ENCODE data around the gene SLC12A7.

The SLC12A7 gene

GRCh38 chr5:1115123-1115815 lies 3.4 kb upstream of the SLC12A7 start:
- Histone ChIP-seq H3K4me1 (ENCODE audit: insufficient read depth, low read length) (peaks cover 8% of the 10 kb centered on the region), H3K9me3 (ENCODE audit: insufficient read depth, low read depth, low read length) (no peaks in the 10 kb centered on the region), H3K4me3 (ENCODE audit: low read length) (no peak overlapping the region), H3K27ac (ENCODE audit: low read depth, low read length) (no peak overlapping the region), H3K9ac (ENCODE audit: low read depth, low read length) (no peak overlapping the region), H3K36me3 (ENCODE audit: insufficient read depth, low read length) (no peaks in the 10 kb centered on the region), H3K27me3 (ENCODE audit: insufficient read depth, low read length) (no peaks in the 10 kb centered on the region)
- 91% methylated on average over 23 of the region's 23 CpGs for WGBS

GRCh38 chr5:1113805-1114586 lies 2.1 kb upstream of the SLC12A7 start:
- Histone ChIP-seq H3K27ac (ENCODE audit: low read depth, low read length) (no peak overlapping the region), H3K27me3 (ENCODE audit: insufficient read depth, low read length) (no peaks in the 10 kb centered on the region), H3K9ac (ENCODE audit: low read depth, low read length) (no peak overlapping the region), H3K4me1 (ENCODE audit: insufficient read depth, low read length) (peaks cover 8% of the 10 kb centered on the region), H3K36me3 (ENCODE audit: insufficient read depth, low read length) (no peaks in the 10 kb centered on the region; the same call in 1 of the 2 replicates), H3K4me3 (ENCODE audit: low read length) (no peak overlapping the region), H3K9me3 (ENCODE audit: insufficient read depth, low read depth, low read length) (no peaks in the 10 kb centered on the region)
- WGBS = 81% methylated on average over 19 of the region's 19 CpGs

DNA sequence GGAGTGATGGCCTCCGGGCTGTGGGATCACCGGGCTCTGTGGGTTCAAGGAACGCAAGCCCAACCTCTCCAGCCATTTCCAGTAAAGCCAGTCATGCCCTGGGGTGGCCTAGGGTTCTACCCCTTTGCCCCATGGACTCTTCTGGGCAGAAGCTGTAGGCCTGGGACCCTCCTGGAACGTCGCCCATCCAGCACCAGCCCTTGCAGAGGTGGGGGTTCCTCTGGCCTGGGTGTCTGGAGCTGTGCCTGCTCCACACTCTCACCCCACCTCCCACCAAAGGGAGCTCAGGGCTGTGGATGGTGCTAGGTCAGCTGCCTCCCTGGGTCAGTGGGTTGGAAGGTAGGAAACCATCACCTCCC lies 1.4 kb upstream of the SLC12A7 start:
- no peak overlapping the region for H3K27ac ChIP-seq (ENCODE audit: low read depth, low read length)
- WGBS = 88% methylated on average over 5 of the region's 5 CpGs
- H3K9ac ChIP-seq (ENCODE audit: low read depth, low read length) = no peak overlapping the region
- H3K4me1 ChIP-seq (ENCODE audit: insufficient read depth, low read length) = peaks cover 7% of the 10 kb centered on the region
- no peaks in the 10 kb centered on the region; the same call in 1 of the 2 replicates for H3K36me3 ChIP-seq (ENCODE audit: insufficient read depth, low read length)
- no peak overlapping the region for H3K4me3 ChIP-seq (ENCODE audit: low read length)
- no peaks in the 10 kb centered on the region for H3K9me3 ChIP-seq (ENCODE audit: insufficient read depth, low read depth, low read length)
- H3K27me3 ChIP-seq (ENCODE audit: insufficient read depth, low read length) = no peaks in the 10 kb centered on the region

DNA sequence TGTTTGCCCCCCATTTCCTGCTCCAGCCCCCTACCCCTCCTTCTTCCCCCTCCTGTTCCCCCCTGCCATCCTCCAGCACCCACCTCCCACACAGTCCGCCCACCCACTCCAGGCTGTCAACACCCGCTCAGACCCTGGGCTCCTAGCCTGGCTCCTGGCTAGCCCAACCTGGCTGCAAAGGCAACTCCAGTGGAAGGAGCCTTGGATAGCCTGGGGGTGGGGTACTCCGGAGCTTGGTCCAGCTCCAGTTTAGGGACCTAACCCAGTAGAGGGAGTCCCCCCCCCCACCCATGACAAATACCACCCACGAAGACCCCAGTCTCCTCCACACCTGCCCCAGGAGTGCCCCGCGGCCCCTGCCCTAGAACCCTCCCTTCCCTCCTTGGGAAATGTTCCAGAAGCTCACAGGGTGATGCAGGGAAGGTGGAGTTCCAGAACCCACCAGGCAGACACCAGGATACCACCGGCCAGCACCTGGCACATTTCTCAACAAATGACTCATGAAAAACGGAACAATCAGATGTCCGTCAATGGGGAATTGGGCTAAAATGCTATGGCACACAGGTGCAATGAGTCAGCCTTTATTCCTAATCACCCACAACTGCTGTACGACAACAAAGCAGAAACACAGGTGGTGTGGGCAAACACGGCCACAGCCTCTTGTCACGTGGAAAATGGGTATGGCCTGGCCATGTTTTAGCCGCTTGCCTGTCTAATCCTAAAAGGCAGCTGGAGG lies 901 bp upstream of the SLC12A7 start:
- WGBS = 78% methylated on average over 11 of the region's 13 CpGs
- H3K9ac ChIP-seq (ENCODE audit: low read depth, low read length) = no peak overlapping the region
- no peak overlapping the region for H3K4me3 ChIP-seq (ENCODE audit: low read length)
- no peaks in the 10 kb centered on the region for H3K9me3 ChIP-seq (ENCODE audit: insufficient read depth, low read depth, low read length)
- no peaks in the 10 kb centered on the region for H3K27me3 ChIP-seq (ENCODE audit: insufficient read depth, low read length)
- H3K27ac ChIP-seq (ENCODE audit: low read depth, low read length) = no peak overlapping the region
- H3K4me1 ChIP-seq (ENCODE audit: insufficient read depth, low read length) = peaks cover 11% of the 10 kb centered on the region
- no peaks in the 10 kb centered on the region; the same call in 1 of the 2 replicates for H3K36me3 ChIP-seq (ENCODE audit: insufficient read depth, low read length)

DNA sequence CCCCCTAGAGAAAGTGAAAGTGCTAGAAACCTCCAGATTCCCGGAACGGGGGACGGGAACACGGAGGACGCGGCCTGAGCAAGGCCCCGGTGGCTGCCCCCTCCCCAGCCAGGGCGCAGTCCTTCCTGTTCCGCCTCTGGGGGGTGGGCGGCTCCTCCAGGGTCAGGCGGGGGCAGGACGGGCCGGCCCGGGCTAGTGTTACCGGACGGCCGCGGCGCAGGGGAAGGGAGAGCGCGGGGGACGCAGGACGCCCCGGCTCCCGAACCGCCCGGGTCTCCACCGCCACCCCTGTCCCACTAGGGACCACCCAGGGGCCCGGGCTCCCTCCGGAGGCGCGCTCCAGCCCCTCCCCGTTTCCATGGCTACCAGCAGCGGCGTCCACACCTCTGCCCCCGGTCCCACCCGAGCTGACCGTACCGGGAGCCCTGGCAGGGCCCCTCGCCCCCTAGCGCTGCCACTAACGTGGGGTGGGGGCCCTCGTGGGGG lies 579 bp downstream of the SLC12A7 start:
- Histone ChIP-seq H3K27me3 (ENCODE audit: insufficient read depth, low read length) (no peaks in the 10 kb centered on the region), H3K9me3 (ENCODE audit: insufficient read depth, low read depth, low read length) (no peaks in the 10 kb centered on the region), H3K36me3 (ENCODE audit: insufficient read depth, low read length) (no peaks in the 10 kb centered on the region; the same call in 1 of the 2 replicates), H3K4me1 (ENCODE audit: insufficient read depth, low read length) (peaks cover 23% of the 10 kb centered on the region), H3K4me3 (ENCODE audit: low read length) (peak overlapping the region; percentile 84), H3K9ac (ENCODE audit: low read depth, low read length) (peak overlapping the region; percentile 87), H3K27ac (ENCODE audit: low read depth, low read length) (no peak overlapping the region)
- WGBS = under 1% methylated on average over 43 of the region's 43 CpGs

- H3K9me3 ChIP-seq (ENCODE audit: insufficient read depth, low read depth, low read length) = no peaks in the 10 kb centered on the region
Measured at GRCh38 chr5:1110307-1111240, 1.3 kb downstream of the SLC12A7 start.

GRCh38 chr5:1109542-1110306 lies 2.1 kb downstream of the SLC12A7 start:
- no peak overlapping the region for H3K4me3 ChIP-seq (ENCODE audit: low read length)
- no peaks in the 10 kb centered on the region; the same call in 1 of the 2 replicates for H3K36me3 ChIP-seq (ENCODE audit: insufficient read depth, low read length)
- H3K27me3 ChIP-seq (ENCODE audit: insufficient read depth, low read length) = no peaks in the 10 kb centered on the region
- H3K9me3 ChIP-seq (ENCODE audit: insufficient read depth, low read depth, low read length) = no peaks in the 10 kb centered on the region
- 91% methylated on average over 26 of the region's 26 CpGs for WGBS
- no peak overlapping the region; the same call in 1 of the 2 replicates for H3K9ac ChIP-seq (ENCODE audit: low read depth, low read length)
- H3K27ac ChIP-seq (ENCODE audit: low read depth, low read length) = no peak overlapping the region
- peaks cover 24% of the 10 kb centered on the region for H3K4me1 ChIP-seq (ENCODE audit: insufficient read depth, low read length)

More at GRCh38 chr5:1110307-1111240, 1.3 kb downstream of the SLC12A7 start:
- H3K27ac ChIP-seq (ENCODE audit: low read depth, low read length) = no peak overlapping the region
- no peaks in the 10 kb centered on the region; the same call in 1 of the 2 replicates for H3K36me3 ChIP-seq (ENCODE audit: insufficient read depth, low read length)
- peak overlapping the region; percentile 84 for H3K4me3 ChIP-seq (ENCODE audit: low read length)
- H3K9ac ChIP-seq (ENCODE audit: low read depth, low read length) = peak overlapping the region; percentile 87
- WGBS = 74% methylated on average over 34 of the region's 35 CpGs
- H3K4me1 ChIP-seq (ENCODE audit: insufficient read depth, low read length) = peaks cover 24% of the 10 kb centered on the region
- no peaks in the 10 kb centered on the region for H3K27me3 ChIP-seq (ENCODE audit: insufficient read depth, low read length)

DNA sequence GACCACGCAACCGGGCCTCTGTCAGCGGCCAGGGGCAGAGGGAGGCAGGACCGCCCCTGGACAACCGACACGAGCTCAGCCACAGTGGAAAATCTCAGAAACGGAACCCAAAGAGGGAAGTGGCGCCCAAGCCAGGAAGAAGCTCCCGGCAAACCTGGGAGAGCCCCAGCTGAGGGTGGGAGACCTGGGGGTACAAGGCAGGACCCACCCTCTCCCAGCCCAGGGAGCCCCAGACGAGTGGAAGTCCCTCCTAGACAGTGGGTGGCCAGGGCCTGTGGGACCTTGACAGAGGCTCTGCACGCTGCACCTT lies 3.0 kb downstream of the SLC12A7 start:
- H3K9ac ChIP-seq (ENCODE audit: low read depth, low read length) = no peak overlapping the region; the same call in 1 of the 2 replicates
- peaks cover 28% of the 10 kb centered on the region for H3K4me1 ChIP-seq (ENCODE audit: insufficient read depth, low read length)
- no peaks in the 10 kb centered on the region for H3K9me3 ChIP-seq (ENCODE audit: insufficient read depth, low read depth, low read length)
- no peak overlapping the region for H3K4me3 ChIP-seq (ENCODE audit: low read length)
- H3K27me3 ChIP-seq (ENCODE audit: insufficient read depth, low read length) = no peaks in the 10 kb centered on the region
- H3K27ac ChIP-seq (ENCODE audit: low read depth, low read length) = no peak overlapping the region
- 91% methylated on average over 11 of the region's 11 CpGs for WGBS
- H3K36me3 ChIP-seq (ENCODE audit: insufficient read depth, low read length) = no peaks in the 10 kb centered on the region; the same call in 1 of the 2 replicates

DNA sequence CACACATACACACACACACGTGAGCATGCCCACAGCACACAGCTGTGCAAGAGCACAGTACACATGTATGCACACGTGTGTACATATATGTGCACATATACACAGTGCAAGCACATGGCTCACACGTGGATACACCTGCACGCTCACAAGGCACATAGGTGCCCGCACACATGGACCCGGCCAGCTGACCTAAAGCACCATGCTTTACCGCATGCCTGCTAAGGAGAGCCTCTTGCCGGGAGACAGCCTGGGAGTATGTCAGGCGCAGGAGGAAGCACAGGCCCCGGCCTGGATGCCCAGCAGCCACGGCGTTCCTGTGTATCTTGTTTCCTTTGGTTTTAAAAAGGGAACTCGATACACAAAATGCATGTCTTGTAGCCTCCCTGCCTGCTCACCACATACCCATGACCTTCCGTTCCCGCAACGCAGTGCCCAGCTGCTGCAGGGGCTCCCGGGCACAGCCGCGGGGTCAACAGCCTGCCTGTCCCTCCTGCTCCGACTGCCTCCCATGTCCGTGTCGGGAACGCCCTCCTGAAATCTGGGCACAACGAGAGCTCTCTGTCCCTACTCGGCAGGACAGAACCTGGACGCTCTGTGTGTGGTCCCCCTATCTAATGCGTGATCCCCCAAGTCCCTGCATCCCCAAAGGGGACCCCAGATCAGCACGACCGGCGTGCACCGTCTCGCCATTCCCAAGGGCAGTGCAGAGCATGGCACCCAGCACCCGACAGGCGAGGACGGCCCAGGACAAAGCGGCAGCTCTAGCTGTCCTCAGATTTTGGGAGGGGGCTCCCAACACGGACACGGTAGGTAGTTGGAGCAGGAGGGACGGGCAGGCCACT lies 3.6 kb downstream of the SLC12A7 start:
- Histone ChIP-seq H3K36me3 (ENCODE audit: insufficient read depth, low read length) (no peaks in the 10 kb centered on the region; the same call in 1 of the 2 replicates), H3K9me3 (ENCODE audit: insufficient read depth, low read depth, low read length) (no peaks in the 10 kb centered on the region), H3K4me1 (ENCODE audit: insufficient read depth, low read length) (peaks cover 28% of the 10 kb centered on the region), H3K27me3 (ENCODE audit: insufficient read depth, low read length) (no peaks in the 10 kb centered on the region), H3K9ac (ENCODE audit: low read depth, low read length) (no peak overlapping the region), H3K27ac (ENCODE audit: low read depth, low read length) (no peak overlapping the region), H3K4me3 (ENCODE audit: low read length) (no peak overlapping the region)
- WGBS = 91% methylated on average over 39 of the region's 39 CpGs

Measured in HUES64 (cell line).